NCI-H69 (cell line): ENCODE results near the gene DIP2C.

Experiments
- DNase-seq: peaks from one replicate; lab custom pipeline; 2025; lab: John Stamatoyannopoulos, UW

Gene DIP2C

DNA sequence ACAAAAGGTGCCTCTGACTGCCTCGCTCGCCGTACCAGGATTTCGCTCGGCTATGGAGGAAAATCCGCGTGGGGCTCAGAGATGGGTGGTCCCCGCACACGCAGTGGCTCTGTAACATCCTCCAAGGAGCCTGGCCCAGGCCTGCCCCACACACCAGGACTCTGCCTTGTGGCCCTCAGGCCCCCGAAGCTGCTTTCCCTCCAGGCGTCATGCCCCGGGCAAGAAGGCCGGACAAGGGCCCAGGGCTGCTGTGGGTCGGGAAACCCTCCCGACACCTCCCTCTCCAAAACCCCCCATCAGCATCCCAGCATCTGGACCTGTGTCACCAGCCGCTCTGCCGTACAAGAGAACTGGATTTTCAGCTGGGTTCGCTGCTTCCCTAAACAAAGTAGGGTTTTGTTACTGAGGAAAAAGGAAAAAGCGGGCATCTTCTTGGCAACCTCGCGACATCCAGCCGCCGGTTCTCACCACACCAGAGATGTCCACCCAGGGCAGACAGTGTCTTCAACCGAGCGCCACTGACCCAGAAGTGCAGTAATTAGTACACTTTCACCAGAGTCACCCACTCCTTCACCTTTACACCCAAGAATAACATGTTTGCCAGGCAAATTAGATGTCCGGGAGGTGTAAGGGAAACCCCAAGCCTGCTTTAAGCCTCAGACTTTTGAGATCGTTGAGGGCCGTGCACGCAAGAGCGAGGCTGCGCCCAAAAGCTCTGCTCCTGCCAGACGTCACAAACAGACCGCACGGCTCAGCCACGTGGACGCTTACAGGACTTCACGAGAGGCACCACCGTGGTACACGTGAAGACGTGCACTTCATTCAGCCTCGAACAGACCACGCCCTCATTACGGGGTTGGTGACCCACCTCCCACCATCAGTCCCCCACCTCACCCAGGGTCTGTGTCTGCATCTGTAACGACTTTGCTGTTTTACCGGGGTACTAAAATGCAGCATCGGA, 62.2 kb downstream of the DIP2C start:
- DNase-seq = no peak

DNA sequence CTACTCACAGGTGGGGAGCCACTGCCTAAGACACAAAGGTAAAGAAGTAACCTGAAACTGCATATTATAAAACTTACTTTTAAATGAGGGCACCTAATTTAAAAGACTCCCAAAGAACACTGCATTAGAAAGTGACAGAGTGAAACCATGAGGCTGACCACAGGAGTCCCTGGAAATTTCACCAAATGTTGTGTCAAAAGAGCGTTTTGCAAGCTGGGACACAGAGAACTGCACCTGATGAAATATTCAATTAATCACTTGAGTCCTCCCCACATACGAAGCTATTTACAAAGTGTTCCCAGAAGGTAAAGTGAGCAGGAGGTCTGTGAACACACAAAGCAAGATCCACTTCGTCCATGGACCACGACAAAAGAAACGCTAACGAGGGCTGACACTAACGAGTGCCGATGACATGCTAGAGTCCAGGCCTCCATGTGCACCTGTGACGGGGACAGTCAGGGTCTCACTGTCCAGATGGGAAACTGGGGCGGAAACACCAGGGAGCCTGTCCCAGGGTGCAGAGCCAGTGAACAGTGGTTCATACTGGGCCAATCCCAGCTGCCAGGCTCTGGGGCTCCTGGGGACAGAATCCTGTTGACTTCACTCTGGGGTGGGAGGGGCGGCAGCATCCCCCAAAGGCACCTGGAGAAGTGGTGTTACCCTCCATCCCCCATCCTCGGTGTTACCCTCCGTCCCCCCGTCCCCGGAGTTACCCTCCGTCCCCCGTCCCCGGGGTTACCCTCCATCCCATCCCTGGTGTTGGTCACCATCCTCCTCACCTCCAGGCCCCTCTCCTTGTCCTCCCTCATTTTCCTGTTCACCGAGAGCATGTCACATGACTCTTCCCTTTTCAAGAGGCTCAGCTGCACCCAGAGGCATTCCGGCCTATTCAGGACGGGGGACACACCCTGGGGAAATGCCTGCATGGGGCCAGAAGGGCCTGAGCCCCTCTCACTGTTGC, 63.4 kb downstream of the DIP2C start:
- peak; percentile 43 for DNase-seq

DNA sequence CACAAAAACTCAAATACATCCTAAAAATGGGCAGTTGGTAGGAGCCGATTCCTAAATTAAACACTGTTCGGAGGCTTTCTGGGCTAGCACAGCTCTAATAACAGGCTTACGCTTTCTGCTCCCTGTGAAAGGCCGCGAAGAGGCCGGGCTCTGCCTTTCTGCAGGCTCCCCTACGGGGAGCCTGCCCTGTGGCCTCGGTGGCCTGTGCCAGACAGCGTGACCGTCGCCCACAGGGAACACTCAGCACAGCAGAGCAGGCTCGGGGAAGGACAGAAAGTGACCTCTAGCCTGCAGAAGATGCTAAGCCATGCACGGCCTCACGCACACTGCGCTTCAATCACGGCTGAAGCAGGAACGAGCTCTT, 64.2 kb downstream of the DIP2C start:
- peak; percentile 74 for DNase-seq

DNA sequence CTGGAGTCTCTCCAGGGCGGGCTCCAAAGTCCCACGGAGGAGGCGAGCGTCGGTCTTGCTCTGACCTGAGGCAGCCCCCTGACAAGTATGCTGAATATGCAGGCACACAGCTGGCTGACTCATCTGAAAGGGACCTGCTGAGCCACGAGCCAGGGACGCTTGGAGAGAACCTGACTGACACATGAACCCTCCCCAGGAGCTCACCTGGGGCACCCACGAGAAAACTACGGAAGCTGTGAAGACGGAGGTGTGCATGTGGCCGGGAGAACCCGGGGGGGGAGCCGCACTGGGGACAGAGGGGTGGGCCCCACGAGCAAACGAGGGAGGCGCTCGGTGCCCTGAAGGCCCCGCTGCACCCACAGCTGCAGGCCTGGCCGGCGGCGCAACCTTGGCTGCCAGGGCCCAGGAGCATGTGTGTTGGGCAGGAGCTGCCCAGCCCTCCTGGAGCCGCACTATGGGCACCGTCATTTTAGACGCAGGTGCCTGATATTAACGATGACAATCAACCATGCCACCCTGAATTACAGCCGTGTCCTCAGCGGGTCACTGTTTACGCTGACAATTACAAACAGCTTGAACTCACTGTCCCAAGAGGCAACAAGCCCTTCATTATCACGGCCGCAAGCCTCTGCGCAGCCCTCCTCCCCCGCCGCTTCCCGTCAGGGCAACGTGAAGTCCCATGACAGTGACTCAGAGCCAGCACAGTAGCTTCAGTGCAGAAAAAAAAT, 64.7 kb downstream of the DIP2C start:
- peak; percentile 92 for DNase-seq

GRCh38 chr10:624312-624604, 65.2 kb downstream of the DIP2C start:
- DNase-seq = no peak

DNA sequence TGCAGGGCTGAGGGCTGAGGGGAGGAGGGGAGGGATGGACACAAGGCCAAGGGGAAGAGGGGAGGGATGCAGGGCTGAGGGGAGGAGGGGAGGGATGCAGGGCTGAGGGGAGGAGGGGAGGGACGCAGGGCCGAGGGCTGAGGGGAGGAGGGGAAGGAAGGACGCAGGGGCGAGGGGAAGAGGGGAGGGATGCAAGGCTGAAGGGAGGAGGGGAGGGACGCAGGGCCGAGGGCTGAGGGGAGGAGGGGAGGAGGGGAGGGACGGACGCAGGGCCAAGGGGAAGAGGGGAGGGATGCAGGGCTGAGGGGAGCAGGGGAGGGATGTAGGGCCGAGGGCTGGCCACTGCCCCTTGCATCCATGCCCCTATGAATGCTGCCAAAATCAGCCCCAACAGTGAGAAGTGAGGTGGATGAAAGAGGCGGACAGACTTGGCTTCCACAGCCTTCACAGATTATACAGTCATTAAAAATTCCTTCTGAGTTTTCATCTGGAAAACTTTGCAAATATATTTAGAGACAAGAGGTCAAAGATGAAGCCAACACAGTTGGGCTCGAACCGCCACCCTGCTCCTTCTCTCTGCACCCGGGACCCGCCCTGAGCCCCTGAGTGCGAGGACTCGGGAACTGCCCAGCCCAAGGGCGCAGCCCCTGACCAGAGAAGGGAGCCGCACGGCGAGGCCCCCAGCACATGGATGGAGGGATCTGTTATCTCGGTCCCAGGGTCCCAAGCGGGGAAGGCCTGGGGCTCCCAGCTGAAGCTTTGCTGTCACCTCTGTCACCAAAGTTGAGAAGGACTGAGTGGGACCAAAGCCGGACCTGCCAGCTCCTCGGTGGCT, 65.8 kb downstream of the DIP2C start:
- no peak for DNase-seq

DNA sequence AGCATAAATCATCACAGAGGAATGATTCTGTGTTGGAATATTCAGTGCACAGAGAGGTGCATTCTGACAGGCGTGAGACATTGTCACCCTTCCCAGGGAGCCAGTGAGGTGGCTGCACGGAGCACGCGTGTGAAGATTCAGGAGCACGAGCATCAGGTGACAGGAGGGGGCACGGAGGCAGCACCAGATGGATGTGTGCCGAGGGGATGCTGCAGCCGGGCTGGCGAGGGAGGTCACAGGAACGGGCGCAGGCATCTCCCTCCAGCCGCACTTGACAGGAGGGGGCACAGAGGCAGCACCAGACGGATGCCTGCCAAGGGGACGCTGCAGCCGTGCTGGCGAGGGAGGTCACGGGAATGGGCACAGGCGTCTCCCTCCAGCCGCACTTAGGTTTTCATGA, 66.5 kb downstream of the DIP2C start:
- no peak for DNase-seq

- peak; percentile 46 for DNase-seq
Measured at GRCh38 chr10:621981-622740, 67.3 kb downstream of the DIP2C start.

- DNase-seq = no peak
Measured at GRCh38 chr10:621513-621912, 68.0 kb downstream of the DIP2C start.

DNA sequence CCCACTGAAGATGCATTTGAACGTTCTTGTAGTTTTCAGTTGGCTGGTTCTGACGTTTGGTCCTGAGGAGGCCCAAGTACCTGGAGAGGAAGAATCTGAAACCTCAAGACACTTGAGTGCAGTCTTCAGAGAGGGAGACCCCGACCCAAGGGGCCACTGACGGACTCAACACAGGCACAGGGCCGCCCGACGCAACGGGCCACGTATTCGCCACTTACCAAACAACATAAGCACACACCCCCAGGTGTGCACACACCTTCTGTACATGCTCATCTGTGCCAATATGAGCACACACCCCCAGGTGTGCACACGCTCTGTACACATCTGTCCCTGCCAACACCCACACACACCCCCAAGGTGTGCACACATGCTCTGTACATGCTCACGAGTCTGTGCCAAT, 68.5 kb downstream of the DIP2C start:
- no peak for DNase-seq

GRCh38 chr10:620417-620816, 69.1 kb downstream of the DIP2C start:
- no peak for DNase-seq

DNA sequence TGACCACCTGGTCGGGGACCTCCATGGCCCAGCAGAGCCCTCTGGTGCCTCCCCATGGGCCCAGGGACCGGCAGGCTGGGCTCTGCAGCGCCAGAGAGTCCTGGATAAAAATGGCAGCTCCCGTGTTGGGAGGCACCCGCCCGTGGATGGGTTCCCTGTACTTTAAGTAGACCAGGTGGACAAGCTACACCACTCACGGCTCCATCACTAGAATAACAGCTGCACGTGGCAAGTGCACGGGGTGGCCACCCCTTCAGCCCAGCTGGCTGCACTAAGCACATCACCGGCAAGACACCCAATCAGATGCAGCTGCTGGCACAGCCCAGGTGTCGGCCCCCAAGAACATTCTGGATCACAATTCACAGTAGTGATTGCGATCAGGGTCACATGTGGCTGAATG, 69.8 kb downstream of the DIP2C start:
- DNase-seq = no peak

DNA sequence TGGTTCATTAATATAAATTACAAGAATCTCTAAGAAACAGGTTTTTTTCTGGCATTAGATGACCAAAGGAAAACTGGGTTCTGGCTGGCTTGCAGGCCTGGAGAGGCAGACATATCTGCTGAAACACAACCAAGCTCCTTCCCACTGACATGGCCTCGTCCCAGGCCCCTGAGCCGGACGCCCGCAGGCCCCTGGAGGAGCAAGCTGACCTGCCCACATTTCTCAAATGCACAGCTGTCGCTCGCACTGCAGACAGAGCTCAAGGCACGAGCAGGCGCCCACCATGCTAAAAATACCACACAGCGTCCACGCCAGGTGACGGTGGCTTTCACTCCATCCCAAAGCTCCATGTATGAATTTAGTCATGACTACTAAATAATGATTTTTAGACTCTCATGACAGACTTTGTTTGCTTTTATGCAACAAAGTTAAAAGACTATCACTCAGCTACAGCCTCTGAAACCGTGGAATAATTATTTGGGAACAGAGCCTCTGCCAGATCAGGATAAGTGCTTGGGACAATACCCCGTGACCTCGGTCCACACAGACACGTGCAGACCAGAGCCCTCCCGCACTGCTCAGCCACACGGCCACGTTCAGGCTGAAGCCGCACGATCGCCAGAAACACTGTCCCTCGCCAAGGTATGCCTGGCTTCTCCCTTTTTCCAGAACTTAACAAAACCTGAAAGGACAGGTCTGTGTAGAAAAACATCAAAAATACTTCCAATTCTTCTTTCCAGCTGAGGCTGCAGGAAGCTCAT, 71.1 kb downstream of the DIP2C start:
- DNase-seq = no peak

- DNase-seq = no peak
Measured at GRCh38 chr10:617471-617870, 72.0 kb downstream of the DIP2C start.

DNA sequence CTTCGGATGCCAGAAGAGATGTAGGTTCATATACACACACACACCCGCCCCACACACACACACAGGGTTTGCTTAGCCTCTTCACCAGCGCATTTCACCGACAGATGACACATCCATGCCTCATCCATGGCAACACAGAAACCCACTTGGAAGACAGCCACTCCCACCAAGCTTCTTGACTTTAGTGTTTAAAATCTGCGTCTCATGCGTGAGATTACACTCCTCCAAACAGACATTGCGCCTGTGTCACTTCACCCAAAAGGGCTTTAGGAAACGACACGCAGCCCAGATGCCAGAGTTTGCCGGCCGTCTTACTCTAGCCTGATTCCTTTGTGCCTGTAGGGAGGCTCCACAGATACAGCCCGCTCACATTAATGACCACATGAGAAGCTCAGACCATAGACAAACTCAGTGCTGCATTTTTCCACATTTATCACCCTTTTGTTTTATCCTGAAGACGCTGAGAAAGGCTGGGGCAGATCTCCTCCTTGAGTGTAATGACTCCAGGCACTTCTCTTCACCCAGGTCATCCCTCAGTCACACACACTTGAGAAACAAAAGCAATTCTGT, 73.8 kb downstream of the DIP2C start:
- no peak for DNase-seq

DNA sequence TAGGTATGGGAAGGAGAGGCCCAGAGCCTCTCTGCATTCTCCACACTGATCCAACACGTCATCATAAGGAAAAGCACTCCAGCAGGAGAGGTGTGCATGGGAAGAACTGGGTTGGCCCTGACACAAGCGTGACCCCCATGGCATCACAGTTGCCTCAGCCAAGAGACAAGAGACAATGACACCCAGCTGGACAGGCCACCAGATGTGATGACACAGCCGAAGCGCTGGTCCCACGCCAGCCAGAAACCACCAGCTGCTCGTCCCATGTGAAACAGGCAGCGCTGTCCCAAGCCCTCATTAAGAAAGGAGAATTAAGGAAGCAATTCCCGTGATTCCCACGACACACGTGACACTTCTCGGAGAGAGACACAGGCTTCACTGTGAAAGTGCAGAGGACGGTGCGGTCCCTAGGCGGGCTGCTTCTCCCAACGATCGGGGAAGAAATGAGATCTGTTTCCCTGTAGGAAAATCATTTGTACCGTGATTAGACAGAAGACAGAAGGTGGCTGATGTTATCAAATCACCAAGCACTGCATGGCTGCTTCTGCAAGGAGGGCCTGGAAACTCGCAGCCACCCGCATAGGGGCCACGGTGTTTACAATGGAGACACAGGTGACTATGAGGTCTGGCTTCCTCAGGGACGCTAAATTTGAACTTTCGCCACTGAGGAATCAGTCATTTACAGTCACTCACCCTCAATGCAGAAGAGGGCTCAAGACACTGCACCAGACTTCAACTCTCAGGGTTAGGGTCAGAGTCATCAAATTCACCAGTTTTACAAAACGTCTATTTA, 74.5 kb downstream of the DIP2C start:
- no peak for DNase-seq

DNA sequence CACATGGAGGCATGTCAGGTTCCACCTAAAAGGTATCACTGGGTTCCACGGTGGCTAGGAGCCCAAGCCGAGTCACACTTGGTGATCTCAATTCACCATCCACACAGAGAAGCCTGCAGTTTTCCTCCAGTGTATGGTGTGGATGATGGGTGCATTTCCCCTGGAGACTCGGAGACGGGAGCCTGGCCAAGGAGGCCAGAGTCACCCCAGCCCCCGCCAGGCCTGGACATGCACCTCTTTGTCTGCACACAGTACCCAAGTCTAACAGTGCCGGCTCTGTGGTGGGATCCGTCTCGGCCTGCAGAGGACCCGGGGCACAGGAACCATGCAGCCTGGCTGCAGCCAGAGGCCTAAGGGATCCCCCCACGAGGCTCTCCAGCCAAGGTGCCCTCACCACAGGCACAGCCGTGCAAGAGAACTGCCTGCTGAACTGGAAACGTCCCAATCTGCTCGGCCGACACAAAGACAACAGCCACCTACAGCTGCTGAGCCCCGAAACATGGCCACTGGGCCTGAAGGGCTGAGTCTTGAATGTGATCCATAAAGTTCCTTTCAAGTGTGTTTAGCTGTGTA, 75.2 kb downstream of the DIP2C start:
- DNase-seq = no peak
